Duodenal mucosa (tissue), 2 donors: ENCODE data around the gene CEND1.

Source experiments
- H3K27ac ChIP-seq: one replicate; pipeline ENCODE4 v1.7.0; 2013; ENCODE audit warnings: low read depth, low read length
- H3K27me3 ChIP-seq, 2 donors: one replicate each; pipeline ENCODE4 v1.7.0; 2013; ENCODE audit warnings: low read length in 2 of 2, control low read depth in 1 of 2; ENCODE audit not compliant: insufficient read depth in 2 of 2, control insufficient read depth in 1 of 2
- H3K36me3 ChIP-seq, 2 donors: one replicate each; pipeline ENCODE4 v1.7.0; 2013; ENCODE audit warnings: low read length in 2 of 2, control low read depth in 1 of 2; ENCODE audit not compliant: insufficient read depth in 2 of 2, control insufficient read depth in 1 of 2
- H3K4me1 ChIP-seq, 2 donors: one replicate each; pipeline ENCODE4 v1.7.0; 2013; ENCODE audit warnings: low read length in 2 of 2, control low read depth in 1 of 2; ENCODE audit not compliant: insufficient read depth in 2 of 2, control insufficient read depth in 1 of 2
- H3K4me3 ChIP-seq, 2 donors: one replicate each; pipeline ENCODE4 v1.7.0; 2013; ENCODE audit warnings: low read length in 2 of 2, low read depth in 1 of 2
- H3K9ac ChIP-seq, 2 donors: one replicate each; pipeline ENCODE4 v1.7.0; 2013; ENCODE audit warnings: low read length in 2 of 2, low read depth in 1 of 2
- H3K9me3 ChIP-seq, 2 donors: one replicate each; pipeline ENCODE4 v1.7.0; 2013; ENCODE audit warnings: low read length in 2 of 2, control low read depth in 1 of 2; ENCODE audit not compliant: control insufficient read depth in 1 of 2

CEND1 gene

DNA sequence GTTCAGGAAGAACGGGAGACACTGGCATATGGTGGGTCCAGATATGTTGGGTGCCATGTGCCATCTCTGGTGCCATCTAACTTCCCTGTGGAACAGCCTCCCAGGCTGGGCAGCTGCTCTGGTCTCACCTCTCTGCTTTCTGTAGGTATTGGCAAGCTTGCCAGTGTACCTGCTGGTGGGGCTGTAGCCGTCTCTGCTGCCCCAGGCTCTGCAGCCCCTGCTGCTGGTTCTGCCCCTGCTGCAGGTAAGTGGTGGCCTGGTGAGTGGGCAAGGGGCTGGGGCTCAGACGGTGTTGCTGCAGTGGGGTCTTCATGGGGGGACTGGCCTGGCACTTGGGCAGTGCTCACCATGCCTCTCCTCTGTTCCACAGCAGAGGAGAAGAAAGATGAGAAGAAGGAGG lies 22.5 kb upstream of the CEND1 start:
- Histone ChIP-seq H3K4me3 (no peak overlapping the region), H3K9me3 (no peaks in the 10 kb centered on the region), H3K27me3 (no peaks in the 10 kb centered on the region), H3K36me3 (peaks cover 22 to 31% of the 10 kb centered on the region in 2 donors), H3K4me1 (peaks cover 19 to 32% of the 10 kb centered on the region in 2 donors), H3K27ac (no peak overlapping the region), H3K9ac (no peak overlapping the region)

DNA sequence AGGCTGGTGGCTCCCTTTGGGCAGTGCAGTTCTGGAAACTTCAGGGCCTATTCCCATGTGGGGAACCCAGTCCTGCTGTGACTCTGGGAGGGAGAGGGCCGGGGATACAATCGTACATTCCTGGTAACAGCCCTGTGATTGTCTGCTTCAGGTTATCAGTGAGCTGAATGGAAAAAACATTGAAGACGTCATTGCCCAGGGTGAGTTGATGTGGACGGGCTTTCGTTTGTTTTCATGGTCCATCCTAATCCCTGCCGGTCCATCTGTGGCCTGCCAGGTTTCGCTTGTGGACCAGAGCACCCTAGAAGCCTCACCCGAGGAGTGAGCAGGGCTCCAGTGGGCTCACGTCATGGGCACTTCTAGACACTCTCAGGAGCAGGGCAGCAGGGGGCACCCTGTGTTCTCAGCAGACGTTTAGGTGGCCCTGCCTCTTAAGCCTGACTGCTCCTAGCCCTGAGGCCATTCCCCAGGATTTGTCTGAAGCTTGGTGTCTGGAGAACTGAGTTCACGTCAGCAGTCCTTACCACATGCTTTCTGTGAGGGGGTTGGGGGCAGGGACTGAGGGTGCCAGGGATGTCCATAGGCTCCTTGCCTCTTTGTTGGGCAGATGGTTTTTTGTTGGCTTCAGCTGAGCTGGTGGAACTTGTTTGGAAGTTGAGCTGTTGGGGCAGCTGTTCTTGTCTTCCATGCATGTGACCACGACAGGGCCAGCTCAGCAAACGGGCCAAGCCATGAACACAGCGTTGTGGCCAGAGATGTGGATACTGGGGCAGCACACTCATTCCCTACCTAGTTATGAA lies 21.8 kb upstream of the CEND1 start:
- Histone ChIP-seq H3K4me3 (peak overlapping the region; percentile 78 to 94), H3K27ac (no peak overlapping the region), H3K4me1 (peaks cover 19 to 32% of the 10 kb centered on the region in 2 donors), H3K9ac (peak overlapping the region; percentile 85 to 100), H3K36me3 (peaks cover 22 to 31% of the 10 kb centered on the region in 2 donors), H3K9me3 (no peaks in the 10 kb centered on the region), H3K27me3 (no peaks in the 10 kb centered on the region)

DNA sequence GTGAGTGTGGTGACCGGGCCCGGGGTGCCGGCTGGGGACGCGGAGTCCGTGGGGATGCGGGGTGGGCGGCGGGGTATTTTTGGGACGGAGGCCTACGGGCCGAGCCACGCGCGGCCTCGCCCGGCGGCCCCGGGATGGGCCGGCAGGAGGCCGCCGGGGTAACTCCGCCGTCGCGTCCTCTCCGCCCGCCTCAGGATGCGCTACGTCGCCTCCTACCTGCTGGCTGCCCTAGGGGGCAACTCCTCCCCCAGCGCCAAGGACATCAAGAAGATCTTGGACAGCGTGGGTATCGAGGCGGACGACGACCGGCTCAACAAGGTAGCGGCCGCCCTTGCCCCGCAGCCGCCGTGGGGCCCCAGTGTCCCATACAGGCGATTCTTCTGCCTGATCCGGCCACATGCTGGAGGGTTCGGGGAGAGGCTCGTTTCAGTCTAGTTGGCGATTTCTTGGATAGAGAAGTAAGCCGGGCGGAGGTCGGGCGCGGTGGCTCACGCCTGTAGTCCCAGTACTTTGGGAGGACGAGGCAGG lies 20.2 kb upstream of the CEND1 start:
- Histone ChIP-seq H3K9me3 (no peaks in the 10 kb centered on the region), H3K9ac (peak overlapping the region; percentile 85 to 100), H3K4me1 (peaks cover 19 to 35% of the 10 kb centered on the region in 2 donors), H3K4me3 (peak overlapping the region; percentile 78 to 94), H3K27me3 (no peaks in the 10 kb centered on the region), H3K36me3 (peaks cover 22 to 31% of the 10 kb centered on the region in 2 donors), H3K27ac (peak overlapping the region; percentile 98)

- Histone ChIP-seq H3K27me3 (no peaks in the 10 kb centered on the region), H3K9me3 (no peaks in the 10 kb centered on the region), H3K4me1 (peaks cover 23 to 38% of the 10 kb centered on the region in 2 donors), H3K27ac (peak within 1 kb of the TSS; percentile 98), H3K9ac (peak within 1 kb of the TSS; percentile 85 to 100), H3K36me3 (peaks cover 22 to 28% of the 10 kb centered on the region in 2 donors), H3K4me3 (peak within 1 kb of the TSS; percentile 78 to 94)
These were observed 19.6 kb upstream of the CEND1 start, which contains the start of gene RPLP2 for GRCh38 chr11:809287-810039. TSS of gene RPLP2 (plus strand) at chr11:809967. CDS start at chr11:810235, 268 bp downstream.

- Histone ChIP-seq H3K4me3 (peak overlapping the region; percentile 78 to 94), H3K36me3 (peaks cover 22 to 27% of the 10 kb centered on the region in 2 donors), H3K27ac (peak overlapping the region; percentile 98), H3K9ac (peak overlapping the region; percentile 85 to 100), H3K4me1 (peaks cover 31 to 46% of the 10 kb centered on the region in 2 donors), H3K27me3 (no peaks in the 10 kb centered on the region), H3K9me3 (no peaks in the 10 kb centered on the region)
These were observed 18.8 kb upstream of the CEND1 start for GRCh38 chr11:808427-809286.

- Histone ChIP-seq H3K4me3 (peak overlapping the region; percentile 64 to 80), H3K36me3 (peaks cover 8 to 15% of the 10 kb centered on the region in 2 donors), H3K27me3 (no peaks in the 10 kb centered on the region), H3K9ac (peak overlapping the region; percentile 29 to 70), H3K27ac (no peak overlapping the region), H3K4me1 (peaks cover 17 to 28% of the 10 kb centered on the region in 2 donors), H3K9me3 (no peaks in the 10 kb centered on the region)
These were observed 14.7 kb upstream of the CEND1 start for GRCh38 chr11:804599-804964.

DNA sequence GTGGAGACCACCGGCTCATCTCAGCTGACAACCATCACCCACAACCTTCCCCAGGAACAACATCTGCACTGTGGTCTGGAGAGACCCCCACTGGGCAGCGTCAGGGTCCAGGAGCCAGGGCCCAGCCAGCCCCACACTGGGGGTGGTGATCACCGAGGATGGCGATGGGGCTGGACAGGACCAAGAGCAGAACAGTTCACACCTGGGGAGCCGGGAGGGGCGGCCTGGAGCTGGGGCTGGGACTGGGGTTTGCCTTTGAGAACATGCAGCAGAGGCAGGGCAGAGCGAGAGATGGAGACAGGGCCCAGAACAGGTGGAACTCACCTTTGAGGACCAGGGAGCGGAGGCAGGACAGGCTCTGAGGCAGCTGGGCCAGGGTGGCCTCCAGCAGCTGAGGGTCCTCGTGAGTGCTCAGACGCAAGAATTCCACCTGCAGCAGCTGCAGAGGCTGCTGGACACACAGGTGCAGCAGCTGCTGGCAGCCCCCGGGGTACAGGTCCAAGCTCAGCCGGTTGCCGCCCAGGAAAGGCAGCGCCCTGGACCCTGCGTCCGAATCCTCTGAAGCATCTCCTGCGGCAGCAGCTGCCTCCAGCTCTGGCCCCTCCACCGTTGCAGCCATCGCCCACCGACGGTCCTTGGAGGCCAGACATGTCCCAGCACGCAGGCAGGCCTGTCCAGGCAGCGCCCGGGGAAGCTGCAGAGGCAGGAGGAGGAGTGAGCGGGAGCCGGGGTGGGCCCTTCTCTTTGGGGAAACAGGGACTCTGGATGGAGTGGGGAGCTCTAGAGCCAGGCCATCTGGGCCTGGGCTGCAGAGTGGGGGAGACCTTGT lies 14.1 kb upstream of the CEND1 start:
- no peak overlapping the region for H3K27ac ChIP-seq
- H3K4me3 ChIP-seq, result peak overlapping the region; percentile 64 to 80
- H3K4me1 ChIP-seq, result peaks cover 17 to 27% of the 10 kb centered on the region in 2 donors
- H3K27me3 ChIP-seq, result no peaks in the 10 kb centered on the region
- H3K36me3 ChIP-seq, result peaks cover 8 to 21% of the 10 kb centered on the region in 2 donors
- no peaks in the 10 kb centered on the region for H3K9me3 ChIP-seq
- H3K9ac ChIP-seq, result peak overlapping the region; percentile 29 to 70

GRCh38 chr11:803467-803742 lies 13.5 kb upstream of the CEND1 start:
- no peak overlapping the region for H3K4me3 ChIP-seq
- no peak overlapping the region for H3K27ac ChIP-seq
- H3K27me3 ChIP-seq, result no peaks in the 10 kb centered on the region
- no peaks in the 10 kb centered on the region for H3K9me3 ChIP-seq
- peaks cover 8 to 22% of the 10 kb centered on the region in 2 donors for H3K36me3 ChIP-seq
- H3K4me1 ChIP-seq, result peaks cover 14 to 22% of the 10 kb centered on the region in 2 donors
- H3K9ac ChIP-seq, result no peak overlapping the region
